ENCODE results near the gene SHISA9.

DNA sequence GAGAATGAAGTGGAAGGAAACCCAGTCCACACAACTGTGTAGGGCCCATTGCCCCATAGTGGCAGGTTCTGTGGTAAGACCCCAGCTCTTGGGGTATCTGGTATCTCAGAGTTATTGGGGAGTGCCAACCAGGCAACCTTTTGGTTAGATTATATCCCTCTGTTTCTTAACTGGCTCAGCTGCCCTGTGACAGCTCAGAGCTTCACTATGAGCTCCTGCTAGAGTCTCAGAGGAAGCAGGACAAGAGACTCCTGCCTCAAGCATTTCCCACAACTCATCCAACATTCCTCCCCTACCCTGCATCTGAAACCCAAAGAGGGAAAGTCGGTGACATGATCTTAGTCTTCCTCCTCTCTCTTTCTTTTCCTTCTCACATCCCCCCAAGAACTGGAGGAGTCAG, 292.3 kb downstream of the SHISA9 start:
- TF ChIP-seq, protein P1, sequence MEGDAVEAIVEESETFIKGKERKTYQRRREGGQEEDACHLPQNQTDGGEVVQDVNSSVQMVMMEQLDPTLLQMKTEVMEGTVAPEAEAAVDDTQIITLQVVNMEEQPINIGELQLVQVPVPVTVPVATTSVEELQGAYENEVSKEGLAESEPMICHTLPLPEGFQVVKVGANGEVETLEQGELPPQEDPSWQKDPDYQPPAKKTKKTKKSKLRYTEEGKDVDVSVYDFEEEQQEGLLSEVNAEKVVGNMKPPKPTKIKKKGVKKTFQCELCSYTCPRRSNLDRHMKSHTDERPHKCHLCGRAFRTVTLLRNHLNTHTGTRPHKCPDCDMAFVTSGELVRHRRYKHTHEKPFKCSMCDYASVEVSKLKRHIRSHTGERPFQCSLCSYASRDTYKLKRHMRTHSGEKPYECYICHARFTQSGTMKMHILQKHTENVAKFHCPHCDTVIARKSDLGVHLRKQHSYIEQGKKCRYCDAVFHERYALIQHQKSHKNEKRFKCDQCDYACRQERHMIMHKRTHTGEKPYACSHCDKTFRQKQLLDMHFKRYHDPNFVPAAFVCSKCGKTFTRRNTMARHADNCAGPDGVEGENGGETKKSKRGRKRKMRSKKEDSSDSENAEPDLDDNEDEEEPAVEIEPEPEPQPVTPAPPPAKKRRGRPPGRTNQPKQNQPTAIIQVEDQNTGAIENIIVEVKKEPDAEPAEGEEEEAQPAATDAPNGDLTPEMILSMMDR (IDR thresholded peaks at IDR 0.05), result no peak
- TF ChIP-seq POLR2A (IDR thresholded peaks at IDR 0.05) (no peak), EP300 (IDR thresholded peaks at IDR 0.05) (no peak)
